HUES6 (cell line): ENCODE data around the gene MBOAT7.
"Not testable (repeated sequence)": the region's sequence is repeated elsewhere in the genome, so short reads cannot be mapped to it uniquely, and the experiment has no call there.

Experiments used
- H3K27ac ChIP-seq: 2 replicates; pipeline ENCODE4 v1.7.0; 2013; ENCODE audit warnings: low read depth, mild to moderate bottlenecking, low read length, inconsistent platforms
- H3K27me3 ChIP-seq: 2 replicates; pipeline ENCODE4 v1.6.1; 2013; ENCODE audit warnings: low read length; ENCODE audit not compliant: control insufficient read depth, insufficient read depth
- H3K36me3 ChIP-seq: 2 replicates; pipeline ENCODE4 v1.6.1; 2013; ENCODE audit warnings: low read length; ENCODE audit not compliant: control insufficient read depth, insufficient read depth
- H3K4me1 ChIP-seq: 2 replicates; pipeline ENCODE4 v1.6.1; 2013; ENCODE audit warnings: low read length; ENCODE audit not compliant: control insufficient read depth, insufficient read depth
- H3K4me3 ChIP-seq: 2 replicates; pipeline ENCODE4 v1.5.1; 2013; ENCODE audit warnings: low read depth, low read length
- H3K9ac ChIP-seq: one replicate; pipeline ENCODE4 v1.6.1; 2013; ENCODE audit warnings: mild to moderate bottlenecking, low read length
- H3K9me3 ChIP-seq: 2 replicates; pipeline ENCODE4 v1.6.1; 2013; ENCODE audit warnings: low read depth, low read length; ENCODE audit not compliant: control insufficient read depth, insufficient read depth

MBOAT7 gene

DNA sequence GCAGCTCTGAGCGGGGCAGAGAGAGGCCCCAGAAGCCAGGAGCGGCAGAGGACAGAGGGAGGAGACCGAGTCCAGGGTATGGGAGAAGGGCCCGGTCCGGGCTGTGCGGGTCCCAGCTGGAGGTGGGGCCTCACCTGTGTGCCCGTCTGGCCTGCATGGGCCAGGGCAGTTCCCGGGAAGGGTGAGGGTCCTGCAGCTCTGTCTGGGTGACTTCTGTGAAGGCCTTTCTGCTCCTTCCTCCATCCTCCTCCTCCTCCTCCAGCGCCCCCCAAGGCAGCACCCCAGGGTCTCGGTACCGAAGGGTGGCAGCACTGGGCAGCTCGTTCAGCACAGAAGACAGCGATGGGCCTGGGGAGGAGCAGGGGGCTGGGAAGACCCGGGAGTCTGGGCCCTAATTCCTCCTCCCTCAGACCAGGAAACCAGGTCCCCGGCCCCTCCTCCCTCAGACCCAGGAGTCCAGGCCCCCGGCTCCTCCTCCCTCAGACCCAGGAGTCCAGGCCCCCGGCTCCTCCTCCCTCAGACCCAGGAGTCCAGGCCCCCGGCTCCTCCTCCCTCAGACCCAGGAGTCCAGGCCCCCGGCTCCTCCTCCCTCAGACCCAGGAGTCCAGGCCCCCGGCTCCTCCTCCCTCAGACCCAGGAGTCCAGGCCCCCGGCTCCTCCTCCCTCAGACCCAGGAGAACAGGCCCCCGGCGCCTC is 17.5 kb downstream of the MBOAT7 start:
- H3K36me3 ChIP-seq, H3K9me3 ChIP-seq, H3K27me3 ChIP-seq, H3K27ac ChIP-seq, H3K9ac ChIP-seq, H3K4me3 ChIP-seq: not testable (repeated sequence)
- peaks cover 20% of the 10 kb centered on the region for H3K4me1 ChIP-seq

DNA sequence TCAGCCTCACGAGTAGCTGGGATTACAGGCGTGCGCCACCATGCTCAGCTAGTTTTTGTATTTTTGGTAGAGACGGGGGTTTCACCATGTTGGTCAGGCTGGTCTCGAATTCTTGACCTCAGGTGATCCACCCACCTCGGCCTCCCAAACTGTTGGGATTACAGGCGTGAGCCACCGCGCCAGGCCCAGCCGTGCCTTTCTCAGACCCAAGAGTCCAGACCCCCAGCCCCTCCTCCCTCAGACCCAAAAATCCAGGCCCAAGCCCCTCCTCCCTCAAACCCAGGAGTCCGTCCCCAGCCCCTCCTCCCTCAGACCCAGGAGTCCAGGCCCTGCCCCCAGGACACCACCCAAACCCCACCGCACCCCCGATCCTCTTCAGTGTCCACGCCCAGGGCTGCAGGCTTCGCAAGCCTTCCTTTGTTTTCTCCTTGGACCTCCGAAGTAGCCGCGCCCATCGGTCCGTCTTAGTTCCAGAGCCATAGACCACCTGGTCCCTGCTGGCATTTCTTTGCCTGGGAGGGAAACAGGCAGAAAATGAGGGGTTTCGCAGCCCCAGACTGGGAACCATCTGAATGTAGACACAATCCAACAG is 20.1 kb downstream of the MBOAT7 start:
- no peaks in the 10 kb centered on the region for H3K9me3 ChIP-seq
- H3K4me1 ChIP-seq, result peaks cover 21% of the 10 kb centered on the region
- no peaks in the 10 kb centered on the region; the same call in 1 of the 2 replicates for H3K27me3 ChIP-seq
- no peak overlapping the region for H3K9ac ChIP-seq
- no peak overlapping the region for H3K27ac ChIP-seq
- no peak overlapping the region for H3K4me3 ChIP-seq
- no peaks in the 10 kb centered on the region for H3K36me3 ChIP-seq

DNA sequence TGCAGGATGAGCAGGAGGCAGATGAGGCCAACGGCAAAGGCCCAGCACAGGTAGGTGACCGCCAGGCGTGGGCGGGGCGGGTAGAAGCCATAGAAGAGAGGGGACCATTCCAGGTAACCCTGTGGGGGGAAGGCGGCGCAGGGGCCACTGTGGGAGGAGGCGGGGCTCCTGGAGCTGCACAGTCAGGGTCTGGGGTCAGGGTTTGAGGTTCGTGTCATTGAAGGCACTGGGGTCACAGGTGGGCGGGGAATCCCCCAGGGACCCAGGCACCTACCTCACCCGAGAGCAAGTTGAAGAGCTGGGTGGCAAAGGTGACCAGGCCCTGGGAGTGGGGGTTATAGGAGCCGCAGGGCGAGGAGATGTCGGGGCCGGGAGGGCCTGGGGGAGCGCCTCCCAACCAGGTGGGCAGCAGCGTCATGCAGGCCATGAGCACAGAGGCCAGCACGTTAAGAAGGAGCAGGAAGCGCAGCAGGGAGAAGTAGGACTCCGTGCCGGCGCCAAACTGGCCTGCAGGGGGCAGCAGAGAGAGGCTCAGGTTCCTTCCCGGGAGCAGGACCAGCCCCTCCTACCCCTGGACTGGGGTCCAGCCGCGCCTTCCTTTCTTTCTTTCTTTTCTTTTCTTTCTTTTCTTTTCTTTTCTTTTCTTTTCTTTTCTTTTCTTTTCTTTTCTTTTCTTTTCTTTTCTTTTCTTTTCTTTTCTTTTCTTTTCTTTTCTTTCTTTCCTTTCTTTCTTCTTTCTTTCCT is 21.0 kb downstream of the MBOAT7 start:
- Histone ChIP-seq H3K27me3 (peaks cover 5% of the 10 kb centered on the region; the same call in 1 of the 2 replicates), H3K27ac (no peak overlapping the region), H3K4me1 (peaks cover 16% of the 10 kb centered on the region), H3K9me3 (no peaks in the 10 kb centered on the region), H3K4me3 (no peak overlapping the region), H3K36me3 (no peaks in the 10 kb centered on the region), H3K9ac (no peak overlapping the region)

DNA sequence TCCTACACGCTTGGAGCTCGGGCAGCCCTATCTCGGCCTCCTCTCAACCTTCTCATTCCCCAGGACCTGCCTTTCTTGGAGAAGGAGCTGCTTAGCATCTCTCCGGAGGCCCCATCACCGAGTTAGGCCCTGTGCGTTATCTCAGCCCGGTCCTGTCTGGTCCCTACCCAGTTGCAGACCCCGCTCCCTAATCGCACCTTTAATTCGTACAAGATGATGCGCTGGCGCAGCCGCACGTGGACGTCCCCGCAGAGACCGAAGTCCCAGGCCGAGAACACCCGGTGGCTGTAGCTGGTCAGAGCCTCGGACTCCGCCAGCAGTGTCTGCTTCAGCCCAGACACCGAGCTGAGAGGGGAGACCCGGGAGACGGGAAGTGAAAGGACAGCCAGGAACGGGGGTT is 24.2 kb downstream of the MBOAT7 start:
- no peaks in the 10 kb centered on the region for H3K9me3 ChIP-seq
- no peak overlapping the region for H3K27ac ChIP-seq
- no peak overlapping the region for H3K9ac ChIP-seq
- no peaks in the 10 kb centered on the region for H3K36me3 ChIP-seq
- peaks cover 15% of the 10 kb centered on the region for H3K4me1 ChIP-seq
- no peak overlapping the region for H3K4me3 ChIP-seq
- H3K27me3 ChIP-seq, result peaks cover 9% of the 10 kb centered on the region

DNA sequence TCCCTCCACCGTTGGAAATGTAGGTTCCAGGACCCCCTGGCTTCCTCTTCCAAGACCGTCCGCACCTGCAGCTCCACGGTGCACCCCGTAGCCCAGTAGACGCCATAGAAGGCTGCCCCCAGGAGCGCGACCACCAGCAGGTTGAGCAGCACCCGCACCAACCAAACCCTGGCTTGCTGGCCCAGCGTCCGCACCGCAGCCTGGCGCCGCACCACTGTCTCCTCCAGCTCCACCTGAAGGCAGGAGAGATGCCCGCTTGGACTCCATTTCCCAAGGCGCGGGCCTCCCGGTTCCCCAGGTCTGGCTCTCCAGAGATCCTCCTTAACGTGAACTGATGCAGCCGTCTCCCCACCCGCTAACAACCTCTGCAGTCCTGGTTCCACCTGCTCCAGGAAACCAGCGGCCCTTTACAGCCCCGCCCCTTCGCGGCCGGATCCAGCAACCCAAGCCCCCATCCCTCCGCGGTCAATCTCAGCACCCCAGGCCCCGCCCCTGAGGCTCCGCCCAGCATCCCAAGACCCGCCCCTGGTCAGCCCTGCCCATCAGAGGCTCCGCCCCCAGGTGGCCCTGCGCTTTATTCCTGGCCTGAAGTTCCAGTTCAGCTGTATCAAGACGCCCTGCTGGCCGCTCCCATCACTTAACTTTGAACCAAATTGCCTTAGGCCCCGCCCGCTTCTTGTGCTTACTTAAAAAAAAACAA is 24.9 kb downstream of the MBOAT7 start:
- peaks cover 15% of the 10 kb centered on the region for H3K4me1 ChIP-seq
- peaks cover 9% of the 10 kb centered on the region for H3K27me3 ChIP-seq
- H3K4me3 ChIP-seq, result peak overlapping the region; percentile 57
- H3K9me3 ChIP-seq, result no peaks in the 10 kb centered on the region
- no peak overlapping the region for H3K9ac ChIP-seq
- no peaks in the 10 kb centered on the region for H3K36me3 ChIP-seq
- H3K27ac ChIP-seq, result no peak overlapping the region

DNA sequence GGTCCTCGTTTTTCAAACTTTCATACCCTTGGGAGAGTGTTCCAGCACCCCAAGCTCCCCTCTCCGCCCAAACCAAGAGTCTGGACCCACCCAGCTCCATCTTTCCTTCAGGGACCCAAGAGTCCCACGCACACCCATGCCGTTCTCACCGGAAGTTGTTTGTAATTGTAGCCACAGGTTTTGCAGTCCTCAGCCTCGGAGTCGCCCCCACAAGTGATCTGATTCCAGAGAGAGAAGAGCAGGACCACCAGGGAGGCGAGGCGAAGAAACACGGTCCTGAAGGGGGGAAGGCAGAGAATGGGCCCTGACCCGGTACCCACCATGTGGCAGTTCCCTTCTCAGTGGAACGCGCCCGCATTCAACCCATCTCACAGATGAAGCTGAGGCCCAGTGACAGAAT is 26.5 kb downstream of the MBOAT7 start:
- Histone ChIP-seq H3K9ac (no peak overlapping the region), H3K4me1 (peaks cover 20% of the 10 kb centered on the region), H3K9me3 (no peaks in the 10 kb centered on the region), H3K36me3 (peaks cover 4% of the 10 kb centered on the region; the same call in 1 of the 2 replicates), H3K4me3 (peak overlapping the region; percentile 75; the same call in 1 of the 2 replicates), H3K27me3 (peaks cover 9% of the 10 kb centered on the region), H3K27ac (no peak overlapping the region)

DNA sequence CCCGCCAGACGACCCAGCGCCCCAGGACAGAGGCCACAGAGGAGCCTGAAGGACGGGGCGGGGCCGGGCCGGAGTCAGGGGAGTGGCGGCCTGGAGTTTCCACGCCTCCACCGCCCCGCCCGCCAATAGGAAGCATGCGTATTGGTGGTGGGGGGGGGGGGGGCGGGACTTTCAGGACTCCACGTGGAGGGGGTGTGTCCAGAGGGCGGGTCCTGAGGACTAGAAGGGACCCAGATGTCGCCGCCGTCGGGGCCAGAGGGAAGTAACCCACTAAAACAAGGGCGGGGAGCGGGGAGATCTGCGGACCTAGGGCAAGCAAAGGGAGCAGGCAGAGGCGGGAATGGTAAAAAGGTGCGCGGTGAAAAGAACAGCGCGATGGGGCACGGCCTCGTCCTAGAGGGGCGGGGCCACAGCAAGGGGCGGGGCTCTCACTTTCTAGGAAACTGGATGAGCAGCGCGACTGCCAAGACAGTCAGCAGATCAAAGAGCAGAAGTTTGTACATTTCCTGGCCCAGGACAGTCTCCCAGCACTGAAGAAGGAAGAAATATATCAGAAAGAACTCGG is 27.1 kb downstream of the MBOAT7 start:
- H3K4me1 ChIP-seq, result peaks cover 20% of the 10 kb centered on the region
- peaks cover 9% of the 10 kb centered on the region for H3K27me3 ChIP-seq
- peaks cover 5% of the 10 kb centered on the region for H3K36me3 ChIP-seq
- H3K9ac ChIP-seq, result no peak overlapping the region
- H3K4me3 ChIP-seq, result peak overlapping the region; percentile 75
- H3K9me3 ChIP-seq, result no peaks in the 10 kb centered on the region
- H3K27ac ChIP-seq, result no peak overlapping the region

DNA sequence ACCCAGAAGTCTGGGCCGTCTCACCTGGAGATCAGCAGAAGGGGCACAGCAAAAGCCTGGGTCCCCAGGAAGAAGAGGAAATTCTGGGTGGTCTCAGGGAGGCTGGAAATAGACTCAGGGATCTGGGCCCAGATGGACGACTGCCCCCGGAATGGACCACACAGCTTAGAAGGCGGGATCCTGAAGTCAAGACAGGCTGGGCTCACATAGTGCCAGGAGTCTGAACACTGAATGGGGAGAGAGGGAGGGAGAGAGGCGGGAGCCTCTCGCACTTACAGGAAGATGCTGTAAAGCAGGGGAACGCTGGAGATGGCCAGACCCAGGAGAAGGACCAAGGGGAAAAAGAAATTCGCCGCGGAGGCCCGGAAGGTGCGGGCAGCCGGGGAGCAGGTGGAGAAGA is 28.5 kb downstream of the MBOAT7 start:
- Histone ChIP-seq H3K4me1 (peaks cover 20% of the 10 kb centered on the region), H3K9ac (peak overlapping the region; percentile 79), H3K27me3 (peaks cover 9% of the 10 kb centered on the region), H3K4me3 (peak overlapping the region; percentile 89), H3K27ac (no peak overlapping the region), H3K9me3 (no peaks in the 10 kb centered on the region), H3K36me3 (peaks cover 17% of the 10 kb centered on the region)

DNA sequence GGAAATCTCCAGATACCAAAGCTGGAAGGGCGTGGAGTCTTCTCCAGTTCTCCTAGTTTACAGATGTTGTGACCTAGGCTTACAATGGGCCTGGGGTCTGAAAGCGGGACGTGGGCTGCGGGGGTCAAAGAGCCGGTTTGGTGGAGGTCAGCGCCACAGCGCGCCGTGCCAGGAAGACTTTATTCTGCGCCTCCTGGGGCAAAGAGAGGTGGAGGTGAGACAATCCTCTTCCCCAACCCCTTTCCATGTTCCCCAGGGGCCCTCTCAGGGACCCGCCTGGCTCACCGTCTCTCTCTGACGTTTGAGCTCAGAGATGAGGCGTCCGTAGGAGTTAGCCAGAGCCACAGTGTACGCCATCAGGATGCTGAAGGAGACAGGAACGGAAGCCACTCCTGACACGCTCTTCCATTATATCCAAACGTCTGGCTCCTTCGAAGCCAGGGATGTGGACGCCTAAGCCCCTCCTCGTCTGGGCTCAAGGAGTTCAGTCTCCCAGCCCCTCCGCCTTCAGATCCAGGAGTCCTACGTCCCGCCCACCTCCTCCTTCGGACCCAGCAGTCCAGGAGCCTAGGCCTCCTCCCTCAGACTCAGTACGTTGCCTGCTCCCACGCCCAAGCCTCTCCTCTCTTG is 29.1 kb downstream of the MBOAT7 start:
- Histone ChIP-seq H3K27ac (peak overlapping the region; percentile 45; the same call in 1 of the 2 replicates), H3K27me3 (peaks cover 9% of the 10 kb centered on the region), H3K4me3 (peak overlapping the region; percentile 89), H3K9ac (peak overlapping the region; percentile 79), H3K36me3 (peaks cover 23% of the 10 kb centered on the region), H3K4me1 (peaks cover 20% of the 10 kb centered on the region), H3K9me3 (no peaks in the 10 kb centered on the region)

DNA sequence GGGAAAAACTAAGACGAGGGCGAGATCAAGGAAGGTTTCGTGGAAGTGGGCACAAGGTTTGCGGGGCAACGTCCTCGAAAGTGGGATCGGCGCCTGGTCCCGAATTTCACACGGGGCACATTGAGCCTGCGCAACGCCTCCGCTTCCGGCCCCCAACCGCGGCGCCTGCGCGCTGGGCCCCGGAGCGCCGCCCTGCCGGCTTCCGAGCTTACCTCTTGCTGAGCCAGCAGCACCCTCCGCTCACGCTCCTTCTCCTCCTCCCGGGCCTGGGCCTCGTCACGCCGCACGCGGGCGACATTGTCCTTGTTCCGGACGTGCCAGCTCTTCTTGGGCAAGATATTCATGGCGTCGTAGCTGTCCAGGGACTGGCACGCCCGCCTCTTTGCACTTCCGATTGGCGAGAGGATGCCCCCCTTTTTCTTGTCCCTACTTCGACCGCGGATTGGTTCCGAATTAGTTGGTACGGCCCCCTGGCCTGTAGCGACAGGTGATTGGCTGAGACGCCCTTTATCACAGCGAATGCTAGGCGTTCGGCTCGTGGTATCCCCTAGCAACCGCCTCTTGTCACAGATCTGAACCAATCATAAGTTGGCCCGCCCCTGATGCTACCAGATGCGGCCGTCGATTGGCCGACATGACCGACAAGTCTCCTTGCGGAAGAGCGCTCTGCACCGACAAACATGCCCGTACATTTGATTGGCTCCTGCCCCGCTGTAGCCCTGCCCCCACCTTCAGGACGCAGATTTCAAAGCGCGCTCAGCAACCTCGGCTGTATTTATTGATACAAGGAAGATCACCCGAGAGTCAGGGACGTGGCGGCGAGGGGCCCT is 29.8 kb downstream of the MBOAT7 start, which contains the start of gene LENG1:
Gene LENG1, minus strand, starts transcription at position 370 of the 830 bp plus-strand sequence. Its CDS starts 26 bp downstream, at position 344.
- Histone ChIP-seq H3K4me1 (peaks cover 20% of the 10 kb centered on the region), H3K27ac (peak within 1 kb of the TSS; percentile 85), H3K27me3 (peaks cover 9% of the 10 kb centered on the region), H3K4me3 (peak within 1 kb of the TSS; percentile 89), H3K9me3 (no peaks in the 10 kb centered on the region), H3K36me3 (peaks cover 30% of the 10 kb centered on the region), H3K9ac (peak within 1 kb of the TSS; percentile 87)
